NB4 (cell line): ENCODE results near the gene NOL6.

ENCODE experiments used
- MYC ChIP-seq: IDR thresholded peaks from 2 replicates; pipeline ENCODE4 v1.6.1; 2011; ENCODE audit warnings: low read depth, low read length
- POLR2A ChIP-seq: IDR thresholded peaks from 2 replicates; pipeline ENCODE4 v1.6.1; 2011; ENCODE audit warnings: mild to moderate bottlenecking; ENCODE audit not compliant: insufficient read length; ENCODE audit errors: extremely low read depth
- TF ChIP-seq, protein P1 (sequence below): IDR thresholded peaks from one replicate; pipeline ENCODE4 v1.5.1; 2012; ENCODE audit warnings: low read depth, low read length

DNA sequence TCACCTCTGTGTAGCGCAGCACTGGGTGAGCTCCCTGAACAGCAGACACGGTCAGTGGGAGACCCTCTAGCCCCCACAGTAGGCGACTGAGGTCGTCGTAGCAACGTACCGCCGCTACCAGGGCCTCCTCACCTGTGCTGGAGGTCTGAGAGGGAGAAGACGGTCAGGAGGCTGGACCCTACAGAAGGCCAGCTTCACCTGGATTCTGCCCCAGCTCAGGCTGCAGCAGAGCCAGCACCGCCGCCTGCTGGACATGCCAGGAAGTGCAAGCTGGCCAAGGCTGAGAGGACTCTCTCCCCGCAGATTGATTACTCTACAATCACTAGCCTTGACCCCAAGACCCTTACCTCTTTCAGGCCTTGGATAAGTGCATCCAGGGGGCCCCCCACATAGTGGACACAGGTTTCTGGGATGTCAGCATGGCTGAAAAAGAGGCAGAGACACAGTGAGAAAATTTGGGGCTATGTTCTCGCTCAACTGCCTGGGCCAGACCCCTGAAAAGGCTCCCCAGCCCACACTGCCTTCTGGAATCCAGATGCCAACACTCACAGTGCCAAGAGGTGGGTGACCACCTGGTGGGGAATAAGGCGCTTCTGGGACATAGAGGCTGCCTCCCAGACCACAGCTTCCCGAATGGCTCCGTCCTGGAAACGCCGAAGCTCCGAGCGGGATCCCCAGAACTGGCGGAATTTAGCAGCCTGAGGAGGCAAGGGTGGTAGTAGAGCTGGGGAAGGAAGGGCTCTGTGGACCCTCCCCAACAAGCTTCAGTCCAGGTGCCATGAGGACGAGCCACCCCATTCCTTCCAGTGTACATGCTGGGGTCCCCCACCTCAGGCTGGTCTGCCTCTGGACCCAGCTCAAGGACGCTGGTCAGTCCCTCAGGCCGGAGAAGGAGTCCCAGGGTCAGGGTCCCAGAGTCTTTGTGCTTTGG is 6.9 kb downstream of the NOL6 start:
- TF ChIP-seq POLR2A (no peak), MYC (no peak)
- TF ChIP-seq, protein P1, sequence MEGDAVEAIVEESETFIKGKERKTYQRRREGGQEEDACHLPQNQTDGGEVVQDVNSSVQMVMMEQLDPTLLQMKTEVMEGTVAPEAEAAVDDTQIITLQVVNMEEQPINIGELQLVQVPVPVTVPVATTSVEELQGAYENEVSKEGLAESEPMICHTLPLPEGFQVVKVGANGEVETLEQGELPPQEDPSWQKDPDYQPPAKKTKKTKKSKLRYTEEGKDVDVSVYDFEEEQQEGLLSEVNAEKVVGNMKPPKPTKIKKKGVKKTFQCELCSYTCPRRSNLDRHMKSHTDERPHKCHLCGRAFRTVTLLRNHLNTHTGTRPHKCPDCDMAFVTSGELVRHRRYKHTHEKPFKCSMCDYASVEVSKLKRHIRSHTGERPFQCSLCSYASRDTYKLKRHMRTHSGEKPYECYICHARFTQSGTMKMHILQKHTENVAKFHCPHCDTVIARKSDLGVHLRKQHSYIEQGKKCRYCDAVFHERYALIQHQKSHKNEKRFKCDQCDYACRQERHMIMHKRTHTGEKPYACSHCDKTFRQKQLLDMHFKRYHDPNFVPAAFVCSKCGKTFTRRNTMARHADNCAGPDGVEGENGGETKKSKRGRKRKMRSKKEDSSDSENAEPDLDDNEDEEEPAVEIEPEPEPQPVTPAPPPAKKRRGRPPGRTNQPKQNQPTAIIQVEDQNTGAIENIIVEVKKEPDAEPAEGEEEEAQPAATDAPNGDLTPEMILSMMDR, result peak; percentile 100
